GM19099 (cell line): Measurements from ENCODE around the gene ATG12.

Experiments
- POLR2A ChIP-seq: IDR thresholded peaks from 3 replicates; pipeline ENCODE4 v1.6.1; 2011; ENCODE audit warnings: low read depth; ENCODE audit not compliant: insufficient read length; ENCODE audit errors: extremely low read depth

ATG12 gene

DNA sequence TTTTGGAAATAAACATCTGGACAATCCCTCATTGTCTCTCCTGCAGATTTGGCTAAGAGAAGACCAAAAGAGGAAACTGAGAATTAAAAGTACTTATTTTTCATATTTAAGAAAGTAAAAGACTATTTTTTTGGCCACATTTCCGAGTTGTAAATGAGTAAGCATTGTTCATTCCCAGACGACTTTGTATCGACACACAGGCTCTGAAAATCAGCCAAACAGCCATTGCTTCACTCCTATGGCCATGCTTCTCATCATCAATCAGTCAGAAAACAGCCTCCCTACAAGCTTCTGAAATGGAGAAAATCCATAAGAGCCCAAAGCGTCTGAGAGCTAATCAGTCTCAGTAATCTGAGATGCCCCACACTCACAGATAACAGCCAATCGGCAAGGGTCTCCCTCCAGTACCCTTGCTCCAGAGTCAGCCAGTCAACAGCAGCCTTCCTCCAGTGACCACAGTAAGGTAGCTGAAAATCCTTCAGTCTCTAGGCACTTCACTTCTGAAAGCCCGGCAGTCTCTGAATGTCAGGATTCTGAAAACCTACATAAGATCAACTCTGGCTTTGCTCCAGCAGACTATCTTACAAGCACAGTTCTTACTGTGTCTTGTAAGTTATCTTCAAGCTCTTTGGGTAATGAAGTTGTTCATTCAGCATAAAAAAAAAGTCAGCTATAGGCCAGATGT is 55.8 kb downstream of the ATG12 start:
- no peak for TF ChIP-seq POLR2A

DNA sequence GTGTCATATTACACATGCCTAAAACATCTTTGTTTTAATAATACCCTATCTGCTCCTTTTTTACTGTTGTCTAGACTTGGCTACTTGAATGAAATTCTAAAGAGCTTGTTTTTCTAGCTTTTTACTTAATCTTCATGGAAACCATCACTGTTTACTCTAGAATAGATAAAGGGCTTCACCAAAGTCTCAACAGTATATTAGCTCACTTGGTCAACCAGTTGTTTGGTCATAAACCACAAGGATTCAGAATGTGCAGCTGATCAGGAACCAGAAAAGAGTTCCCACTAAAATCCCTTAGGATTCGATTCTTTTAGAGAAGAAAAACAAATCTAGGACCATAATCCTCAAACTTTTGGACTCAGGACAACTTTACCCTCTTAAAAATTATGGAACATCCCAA is 62.9 kb downstream of the ATG12 start:
- TF ChIP-seq POLR2A, result no peak
